Measurements from ENCODE around the gene MATCAP1. TPM values are rescaled to one million over a fixed set of nuclear protein-coding genes. Genes with fewer than 3 reads are reported as not detected.
A peak's percentile ranks its signal among the peaks of the same experiment; 100 is the strongest.

The MATCAP1 gene
- polyA plus RNA-seq, 1 of the 3 experiments (the other 2 are of a cell fraction): 68.5 TPM

GRCh38 chr16:67184995-67185650, 1.4 kb upstream of the MATCAP1 start:
- Histone ChIP-seq H2AFZ (ENCODE audit: low read depth) (no peak overlapping the region), H3K36me3 (replicated peaks in 1 of 2; ENCODE audit: control insufficient read depth in 1 of 2, insufficient read depth in 2 of 2, low read length in 1 of 2) (no peaks in the 10 kb centered on the region), H3K9ac (no peak overlapping the region), H4K20me1 (ENCODE audit: insufficient read depth) (no peaks in the 10 kb centered on the region; the same call in 1 of the 2 replicates), H3K27me3 (ENCODE audit: insufficient read depth) (no peaks in the 10 kb centered on the region), H3K79me2 (ENCODE audit: insufficient read depth) (peaks cover 18% of the 10 kb centered on the region), H3K9me2 (no peaks in the 10 kb centered on the region), H3K4me2 (peak overlapping the region; percentile 92), H3K9me3 (no peaks in the 10 kb centered on the region), H3K4me1 (ENCODE audit: control insufficient read depth in 1 of 2, insufficient read depth in 2 of 2, low read depth in 1 of 2, low read length in 1 of 2) (peaks cover 22 to 26% of the 10 kb centered on the region in 2 experiments), H3K27ac (ENCODE audit: low read depth in 2 of 2, low read length in 1 of 2) (peak overlapping the region in 1 of 2 experiments; percentile 97; a peak in 1 of 4 replicates), H3F3A (replicated peaks; ENCODE audit: insufficient read depth) (peaks cover 33% of the 10 kb centered on the region), H3K4me3 (ENCODE audit: low read depth in 2 of 2, low read length in 1 of 2) (peak overlapping the region in 1 of 2 experiments; percentile 48; a peak in 3 of 4 replicates)
- 76% methylated on average over 18 of the region's 43 CpGs for WGBS (ENCODE audit: low lambda C conversion rate)
- POLR2A ChIA-PET: interaction anchor here (0.8 to 2.0 kb wide), 7 partner anchors 10 to 42 kb away, joined by 3 to 12 read pairs (median 4); partner anchors contain the start of genes HSF4, NOL3 and TMEM208
- DNase-seq: peak; percentile 73
- CTCF ChIA-PET: interaction anchor here (0.6 to 4.2 kb wide), 25 partner anchors 9 to 290 kb away, joined by 3 to 27 read pairs (median 4); partner anchors contain the start of genes CES3, NOL3, TMEM208 and ZDHHC1
- TF ChIP-seq RXRA (IDR thresholded peaks at IDR 0.05; ENCODE audit: borderline replicate concordance, low read depth) (no peak), REST (IDR thresholded peaks at IDR 0.05; ENCODE audit: low read depth, low read length) (peak; percentile 99), NRF1 (IDR thresholded peaks at IDR 0.05; ENCODE audit: low read depth, low read length) (no peak), TEAD4 (IDR thresholded peaks at IDR 0.05; ENCODE audit: borderline replicate concordance, insufficient read depth) (no peak), SMC3 (IDR thresholded peaks at IDR 0.05; ENCODE audit: low read depth, low read length) (peak; percentile 81), EP300 (IDR thresholded peaks at IDR 0.05; ENCODE audit: borderline replicate concordance in 1 of 2, low read depth in 1 of 2, low read length in 1 of 2) (no peak), EZH2phosphoT487 (IDR thresholded peaks at IDR 0.05; ENCODE audit: borderline replicate concordance, low read depth) (no peak), CTCF (IDR thresholded peaks at IDR 0.05) (peak; percentile 75), MXI1 (IDR thresholded peaks at IDR 0.05; ENCODE audit: low read depth, low read length) (peak; percentile 28; the same call in 1 of the 2 replicates), RCOR1 (IDR thresholded peaks at IDR 0.05; ENCODE audit: low read length) (no peak), JUND (IDR thresholded peaks at IDR 0.05) (no peak), RFX5 (IDR thresholded peaks at IDR 0.05; ENCODE audit: low read length) (no peak), RAD21 (IDR thresholded peaks at IDR 0.05; ENCODE audit: low read length) (peak; percentile 64), FOXM1 (IDR thresholded peaks at IDR 0.05; ENCODE audit: low read depth) (no peak), ZBTB33 (IDR thresholded peaks at IDR 0.05; ENCODE audit: borderline replicate concordance, low read depth) (no peak), SIN3A (IDR thresholded peaks at IDR 0.05; ENCODE audit: borderline replicate concordance, low read depth, low read length) (peak; percentile 98), POLR2AphosphoS5 (IDR thresholded peaks at IDR 0.05; ENCODE audit: low read depth, low read length) (no peak), GABPA (IDR thresholded peaks at IDR 0.05; ENCODE audit: low read depth) (no peak), ELF1 (IDR thresholded peaks at IDR 0.05) (no peak), TAF1 (IDR thresholded peaks at IDR 0.05; ENCODE audit: borderline replicate concordance, low read depth, low read length) (0 out of 2 replicates have a peak, but pooled peaks have one; percentile 18), FOSL2 (IDR thresholded peaks at IDR 0.05; ENCODE audit: borderline replicate concordance, low read depth) (no peak), MEF2A (IDR thresholded peaks at IDR 0.05; ENCODE audit: borderline replicate concordance, low read depth) (no peak), MAX (IDR thresholded peaks at IDR 0.05; ENCODE audit: low read depth) (peak; percentile 81), TCF12 (IDR thresholded peaks at IDR 0.05) (no peak), IRF3 (IDR thresholded peaks at IDR 0.05; ENCODE audit: low read depth, low read length) (no peak)

Measured in SK-N-SH (cell line).